Measurements from ENCODE around the gene KLHL26. TPM values are rescaled to one million over a fixed set of nuclear protein-coding genes. Genes with fewer than 3 reads are reported as not detected.
A peak's percentile ranks its signal among the peaks of the same experiment; 100 is the strongest.

KLHL26 gene
- polyA plus RNA-seq, 3 donors, result 1.6 to 3.2 (median 2.0) TPM

GRCh38 chr19:18669883-18670282 is 33.1 kb downstream of the KLHL26 start:
- H3K27ac Mint-ChIP-seq, result peak overlapping the region in 1 of 7 donors; percentile 54

DNA sequence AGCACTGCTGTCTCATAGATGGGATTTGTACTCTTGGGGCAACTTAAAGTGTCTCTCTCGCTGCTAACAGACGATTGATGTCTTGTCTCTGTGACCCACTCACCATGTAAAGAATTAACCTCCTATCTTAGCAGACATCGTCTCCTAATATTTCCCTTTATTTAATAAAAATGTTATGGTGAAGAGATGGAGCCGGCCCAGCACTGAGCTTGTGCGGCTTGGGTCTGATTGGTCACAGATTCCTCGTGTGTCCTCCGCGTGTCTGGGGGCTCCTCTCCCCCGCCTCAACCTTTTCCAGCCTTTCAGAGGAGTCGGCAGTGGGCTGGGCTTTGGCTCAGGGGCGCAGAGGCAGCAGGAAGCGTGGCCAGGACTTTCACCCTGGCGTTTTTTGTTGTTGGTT is 33.5 kb downstream of the KLHL26 start:
- Histone ChIP-seq H3K27ac (ENCODE audit: low read depth in 1 of 2, low read length in 2 of 2) (no peak overlapping the region), H3K4me1 (ENCODE audit: control insufficient read depth in 1 of 2, insufficient read depth in 2 of 2, low read length in 2 of 2) (no peaks in the 10 kb centered on the region), H3K36me3 (replicated peaks in 1 of 2; ENCODE audit: control insufficient read depth in 1 of 2, insufficient read depth in 2 of 2, low read length in 2 of 2) (peaks cover 26 to 49% of the 10 kb centered on the region in 2 donors), H3K4me2 (replicated peaks; ENCODE audit: extremely low read depth, low read length, poor library complexity, severe bottlenecking) (no peak overlapping the region), H3K9me3 (replicated peaks in 1 of 2; ENCODE audit: control insufficient read depth in 1 of 2, insufficient read depth in 1 of 2, low read length in 2 of 2) (no peaks in the 10 kb centered on the region), H3K27me3 (ENCODE audit: control insufficient read depth in 2 of 2, insufficient read depth in 2 of 2, low read length in 2 of 2) (no peaks in the 10 kb centered on the region), H4K20me1 (ENCODE audit: insufficient read depth, low read length) (no peaks in the 10 kb centered on the region), H3K79me2 (ENCODE audit: insufficient read depth, low read length) (no peaks in the 10 kb centered on the region), H3K9ac (ENCODE audit: insufficient read depth, low read length, poor library complexity, severe bottlenecking) (no peak overlapping the region), H3K4me3 (replicated peaks in 1 of 3; ENCODE audit: low read depth in 2 of 3, low read length in 3 of 3) (no peak overlapping the region), H2AFZ (ENCODE audit: insufficient read depth, low read depth, low read length, poor library complexity, severe bottlenecking) (no peak overlapping the region)
- Mint-ChIP-seq H3K4me3 (no peak overlapping the region), H3K27ac (peak overlapping the region in 1 of 7 donors; percentile 54), H3K4me1 (no peaks in the 10 kb centered on the region), H3K9me3 (peaks cover 0 to 6% (median 2%) of the 10 kb centered on the region in 7 donors), H3K27me3 (ENCODE audit: low read depth in 3 of 3) (peaks cover 0 to 3% (median 1%) of the 10 kb centered on the region in 3 donors), H3K36me3 (peaks cover 39 to 46% of the 10 kb centered on the region in 2 donors)
- intact Hi-C loops (cut with micrococcal nuclease), result no loop called here
- no peak for DNase-seq
- TF ChIP-seq, protein P1, sequence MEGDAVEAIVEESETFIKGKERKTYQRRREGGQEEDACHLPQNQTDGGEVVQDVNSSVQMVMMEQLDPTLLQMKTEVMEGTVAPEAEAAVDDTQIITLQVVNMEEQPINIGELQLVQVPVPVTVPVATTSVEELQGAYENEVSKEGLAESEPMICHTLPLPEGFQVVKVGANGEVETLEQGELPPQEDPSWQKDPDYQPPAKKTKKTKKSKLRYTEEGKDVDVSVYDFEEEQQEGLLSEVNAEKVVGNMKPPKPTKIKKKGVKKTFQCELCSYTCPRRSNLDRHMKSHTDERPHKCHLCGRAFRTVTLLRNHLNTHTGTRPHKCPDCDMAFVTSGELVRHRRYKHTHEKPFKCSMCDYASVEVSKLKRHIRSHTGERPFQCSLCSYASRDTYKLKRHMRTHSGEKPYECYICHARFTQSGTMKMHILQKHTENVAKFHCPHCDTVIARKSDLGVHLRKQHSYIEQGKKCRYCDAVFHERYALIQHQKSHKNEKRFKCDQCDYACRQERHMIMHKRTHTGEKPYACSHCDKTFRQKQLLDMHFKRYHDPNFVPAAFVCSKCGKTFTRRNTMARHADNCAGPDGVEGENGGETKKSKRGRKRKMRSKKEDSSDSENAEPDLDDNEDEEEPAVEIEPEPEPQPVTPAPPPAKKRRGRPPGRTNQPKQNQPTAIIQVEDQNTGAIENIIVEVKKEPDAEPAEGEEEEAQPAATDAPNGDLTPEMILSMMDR (IDR thresholded peaks at IDR 0.05), result no peak
- 93% methylated on average over 8 of the region's 13 CpGs for WGBS (ENCODE audit: insufficient coverage)

More at GRCh38 chr19:18669883-18670282, 33.1 kb downstream of the KLHL26 start:
- peaks cover 0 to 3% (median 1%) of the 10 kb centered on the region in 3 donors for H3K27me3 Mint-ChIP-seq (ENCODE audit: low read depth in 3 of 3)
- no peak overlapping the region for H2AFZ ChIP-seq (ENCODE audit: insufficient read depth, low read depth, low read length, poor library complexity, severe bottlenecking)
- H3K79me2 ChIP-seq (ENCODE audit: insufficient read depth, low read length), result no peaks in the 10 kb centered on the region
- no peak overlapping the region for H3K4me3 Mint-ChIP-seq
- no peak overlapping the region for H3K27ac ChIP-seq (ENCODE audit: low read depth in 1 of 2, low read length in 2 of 2)
- H3K9ac ChIP-seq (ENCODE audit: insufficient read depth, low read length, poor library complexity, severe bottlenecking), result no peak overlapping the region
- TF ChIP-seq, protein P1 (IDR thresholded peaks at IDR 0.05), result no peak
- peaks cover 0 to 6% (median 2%) of the 10 kb centered on the region in 7 donors for H3K9me3 Mint-ChIP-seq
- H4K20me1 ChIP-seq (ENCODE audit: insufficient read depth, low read length), result no peaks in the 10 kb centered on the region
- no peaks in the 10 kb centered on the region for H3K4me1 Mint-ChIP-seq
- H3K36me3 ChIP-seq (replicated peaks in 1 of 2; ENCODE audit: control insufficient read depth in 1 of 2, insufficient read depth in 2 of 2, low read length in 2 of 2), result peaks cover 26 to 50% of the 10 kb centered on the region in 2 donors
- H3K4me1 ChIP-seq (ENCODE audit: control insufficient read depth in 1 of 2, insufficient read depth in 2 of 2, low read length in 2 of 2), result no peaks in the 10 kb centered on the region
- 92% methylated on average over 2 of the region's 11 CpGs for whole genome bisulfite sequencing (ENCODE audit: insufficient coverage)
- no peak overlapping the region for H3K4me3 ChIP-seq (replicated peaks in 1 of 3; ENCODE audit: low read depth in 2 of 3, low read length in 3 of 3)
- no peaks in the 10 kb centered on the region for H3K9me3 ChIP-seq (replicated peaks in 1 of 2; ENCODE audit: control insufficient read depth in 1 of 2, insufficient read depth in 1 of 2, low read length in 2 of 2)
- no peak overlapping the region for H3K4me2 ChIP-seq (replicated peaks; ENCODE audit: extremely low read depth, low read length, poor library complexity, severe bottlenecking)
- intact Hi-C loops (cut with micrococcal nuclease), result no loop called here
- DNase-seq, result no peak
- H3K27me3 ChIP-seq (ENCODE audit: control insufficient read depth in 2 of 2, insufficient read depth in 2 of 2, low read length in 2 of 2), result no peaks in the 10 kb centered on the region
- H3K36me3 Mint-ChIP-seq, result peaks cover 39 to 51% of the 10 kb centered on the region in 2 donors

Measured in CD14-positive monocyte (primary cell).